Activated T-helper 17 cell treated with anti-CD3 and anti-CD28 coated beads, Interleukin-2, amount 50 U/mL, for 72 hours (primary cell): ENCODE measurements around the gene TMEM263. TPM values are rescaled to one million over a fixed set of nuclear protein-coding genes. Genes with fewer than 3 reads are reported as not detected.
A peak's percentile ranks its signal among the peaks of the same experiment; 100 is the strongest.

Experiments
- ATAC-seq: fragments of 150-1000 bp; cut with Tn5 transposase; replicated peaks from 2 replicates; pipeline ENCODE4 v1.10.0; 2021; ENCODE audit warnings: mild to moderate bottlenecking, moderate library complexity
- H3K27ac Mint-ChIP-seq: one replicate; pipeline ENCODE4 v1.8.0; 2022; ENCODE audit warnings: mixed read lengths
- H3K27me3 Mint-ChIP-seq: one replicate; pipeline ENCODE4 v1.8.0; 2022; ENCODE audit warnings: mixed read lengths
- H3K36me3 Mint-ChIP-seq: one replicate; pipeline ENCODE4 v1.8.0; 2022; ENCODE audit warnings: low read depth, mild to moderate bottlenecking, mixed read lengths
- H3K4me1 Mint-ChIP-seq: one replicate; pipeline ENCODE4 v1.8.0; 2022; ENCODE audit warnings: mixed read lengths
- H3K4me3 Mint-ChIP-seq: one replicate; pipeline ENCODE4 v1.8.0; 2022; ENCODE audit warnings: mild to moderate bottlenecking, mixed read lengths
- H3K9me3 Mint-ChIP-seq: one replicate; pipeline ENCODE4 v1.8.0; 2022; ENCODE audit warnings: mixed read lengths
- total RNA-seq, 2 donors: library from RNA; stranded (reverse); gene quantifications; one replicate each; pipeline ENCODE4 v1.2.3, GENCODE V29; 2022

TMEM263 gene
- total RNA-seq, 2 donors from 2014 or later: 40.9 to 62.3 TPM

DNA sequence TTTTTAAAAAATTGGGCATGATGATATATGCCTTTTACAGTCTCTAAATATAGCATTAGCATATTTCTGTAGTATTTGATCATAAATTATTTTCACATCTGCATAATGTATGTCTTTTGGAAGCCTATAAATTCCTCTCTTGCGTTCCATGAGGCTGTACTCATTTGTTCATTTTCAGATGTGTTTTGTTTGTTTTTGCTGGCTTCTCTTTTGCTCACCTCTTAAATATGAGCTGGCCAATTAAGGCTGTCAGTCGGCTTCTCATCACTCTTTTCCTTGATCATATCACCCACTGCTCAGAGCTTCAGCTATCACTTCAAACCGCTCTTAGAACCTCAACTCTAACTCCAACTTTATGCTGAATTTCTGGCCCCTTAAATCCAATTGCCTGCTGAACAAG lies 6.6 kb downstream of the TMEM263 start:
- no peak for ATAC-seq
- no peak overlapping the region for H3K4me3 Mint-ChIP-seq
- peaks cover 78% of the 10 kb centered on the region for H3K36me3 Mint-ChIP-seq
- no peaks in the 10 kb centered on the region for H3K9me3 Mint-ChIP-seq
- peaks cover 23% of the 10 kb centered on the region for H3K4me1 Mint-ChIP-seq
- no peak overlapping the region for H3K27ac Mint-ChIP-seq
- no peaks in the 10 kb centered on the region for H3K27me3 Mint-ChIP-seq

DNA sequence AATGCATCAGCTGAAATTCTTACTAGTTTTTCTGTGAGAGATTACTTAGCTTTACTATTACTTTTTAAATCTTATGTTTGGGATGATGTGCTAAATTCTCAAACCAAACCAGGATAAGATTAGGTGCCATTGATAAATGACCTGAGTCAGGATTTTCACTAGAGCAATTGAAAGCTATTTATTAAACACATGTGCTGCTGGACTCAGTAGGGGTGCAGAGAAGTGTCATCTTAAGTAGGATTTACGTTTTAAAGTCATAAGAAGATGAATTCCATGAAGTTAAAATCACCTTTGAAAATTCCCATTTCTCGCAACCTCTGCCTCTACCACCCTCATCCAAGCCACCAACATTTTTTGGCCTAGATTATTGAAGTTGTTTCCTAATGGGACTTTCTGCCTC lies 8.8 kb downstream of the TMEM263 start:
- Mint-ChIP-seq H3K27me3 (no peaks in the 10 kb centered on the region), H3K27ac (no peak overlapping the region), H3K9me3 (no peaks in the 10 kb centered on the region), H3K4me3 (no peak overlapping the region), H3K4me1 (peaks cover 10% of the 10 kb centered on the region), H3K36me3 (peaks cover 82% of the 10 kb centered on the region)
- ATAC-seq: no peak

DNA sequence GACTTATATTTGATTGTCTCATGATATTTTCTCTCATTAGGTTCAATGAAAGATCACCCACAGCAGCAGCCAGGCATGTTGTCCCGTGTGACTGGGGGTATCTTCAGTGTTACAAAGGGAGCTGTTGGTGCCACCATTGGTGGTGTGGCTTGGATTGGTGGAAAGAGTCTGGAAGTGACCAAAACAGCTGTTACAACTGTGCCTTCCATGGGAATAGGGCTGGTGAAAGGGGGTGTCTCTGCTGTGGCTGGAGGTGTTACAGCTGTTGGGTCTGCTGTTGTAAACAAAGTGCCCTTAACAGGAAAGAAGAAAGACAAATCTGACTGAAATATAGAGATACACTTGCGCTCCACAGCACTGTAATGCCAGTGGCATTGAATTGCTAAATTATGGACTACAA lies 15.4 kb downstream of the TMEM263 start:
- Mint-ChIP-seq H3K27ac (no peak overlapping the region), H3K36me3 (peaks cover 89% of the 10 kb centered on the region), H3K27me3 (no peaks in the 10 kb centered on the region), H3K4me3 (no peak overlapping the region), H3K4me1 (peaks cover 6% of the 10 kb centered on the region), H3K9me3 (no peaks in the 10 kb centered on the region)
- no peak for ATAC-seq

DNA sequence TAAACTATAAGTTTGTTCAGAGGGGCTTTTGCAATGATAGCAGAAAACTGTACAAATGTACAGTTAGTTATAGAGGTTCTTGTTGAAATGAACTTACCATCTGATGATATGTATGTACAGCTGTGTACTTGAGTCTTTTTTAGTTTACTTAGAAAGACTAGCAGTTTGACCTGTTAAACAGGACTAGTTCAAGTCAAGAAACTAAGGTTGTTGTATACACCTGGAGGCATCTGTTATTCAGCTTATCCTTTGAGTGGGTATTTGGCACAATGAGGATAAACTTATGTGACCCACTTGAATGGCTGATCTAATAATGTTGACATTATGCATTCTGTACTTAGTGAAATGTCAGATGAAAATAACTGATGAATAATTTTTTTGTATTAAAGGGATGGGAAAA lies 17.8 kb downstream of the TMEM263 start:
- Mint-ChIP-seq H3K9me3 (no peaks in the 10 kb centered on the region), H3K27ac (no peak overlapping the region), H3K4me1 (peaks cover 10% of the 10 kb centered on the region), H3K4me3 (no peak overlapping the region), H3K27me3 (no peaks in the 10 kb centered on the region), H3K36me3 (peaks cover 77% of the 10 kb centered on the region)
- ATAC-seq: no peak

DNA sequence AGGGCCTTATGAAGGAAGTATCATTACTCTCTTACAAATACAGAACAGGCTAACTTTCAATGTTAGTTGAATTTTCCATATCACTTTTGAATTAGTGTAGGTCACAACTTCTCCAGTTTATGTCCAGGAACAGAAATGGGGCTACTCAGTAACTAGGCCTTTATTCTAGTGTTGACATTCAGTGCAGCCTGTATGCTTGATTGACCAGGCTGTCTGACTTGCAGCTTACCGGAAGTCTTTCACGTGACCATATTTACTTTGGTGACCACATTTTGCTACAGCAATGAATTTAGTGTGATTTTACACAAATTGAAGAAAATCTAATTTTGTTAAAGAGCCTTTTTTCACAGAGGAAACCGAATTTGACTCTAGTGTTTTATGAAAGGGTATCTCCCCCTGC lies 18.8 kb downstream of the TMEM263 start:
- peaks cover 74% of the 10 kb centered on the region for H3K36me3 Mint-ChIP-seq
- H3K27me3 Mint-ChIP-seq: no peaks in the 10 kb centered on the region
- H3K4me3 Mint-ChIP-seq: no peak overlapping the region
- no peaks in the 10 kb centered on the region for H3K9me3 Mint-ChIP-seq
- no peak overlapping the region for H3K27ac Mint-ChIP-seq
- ATAC-seq: no peak
- H3K4me1 Mint-ChIP-seq: peaks cover 10% of the 10 kb centered on the region

DNA sequence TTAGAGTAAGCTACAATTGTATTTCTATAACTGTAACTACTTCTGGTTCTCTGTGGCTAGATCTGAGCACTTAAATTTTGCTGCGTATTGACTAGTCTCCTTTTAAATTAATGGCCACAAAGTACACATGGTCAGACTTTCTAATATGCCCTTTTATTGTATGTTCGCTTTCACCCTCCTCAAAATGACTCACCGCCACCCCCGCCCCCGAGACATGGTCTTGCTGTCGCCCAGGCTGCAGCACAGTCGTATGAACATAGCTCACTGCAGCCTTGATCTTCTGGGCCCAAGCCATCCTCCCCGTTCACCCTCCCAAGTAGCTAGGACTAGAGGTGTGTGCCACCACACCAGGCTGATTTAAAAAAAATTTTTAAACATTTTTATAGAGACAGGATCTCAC lies 19.4 kb downstream of the TMEM263 start:
- ATAC-seq: no peak
- H3K4me1 Mint-ChIP-seq: peaks cover 10% of the 10 kb centered on the region
- H3K4me3 Mint-ChIP-seq: no peak overlapping the region
- H3K36me3 Mint-ChIP-seq: peaks cover 68% of the 10 kb centered on the region
- H3K27me3 Mint-ChIP-seq: no peaks in the 10 kb centered on the region
- peak overlapping the region; percentile 73 for H3K27ac Mint-ChIP-seq
- no peaks in the 10 kb centered on the region for H3K9me3 Mint-ChIP-seq

DNA sequence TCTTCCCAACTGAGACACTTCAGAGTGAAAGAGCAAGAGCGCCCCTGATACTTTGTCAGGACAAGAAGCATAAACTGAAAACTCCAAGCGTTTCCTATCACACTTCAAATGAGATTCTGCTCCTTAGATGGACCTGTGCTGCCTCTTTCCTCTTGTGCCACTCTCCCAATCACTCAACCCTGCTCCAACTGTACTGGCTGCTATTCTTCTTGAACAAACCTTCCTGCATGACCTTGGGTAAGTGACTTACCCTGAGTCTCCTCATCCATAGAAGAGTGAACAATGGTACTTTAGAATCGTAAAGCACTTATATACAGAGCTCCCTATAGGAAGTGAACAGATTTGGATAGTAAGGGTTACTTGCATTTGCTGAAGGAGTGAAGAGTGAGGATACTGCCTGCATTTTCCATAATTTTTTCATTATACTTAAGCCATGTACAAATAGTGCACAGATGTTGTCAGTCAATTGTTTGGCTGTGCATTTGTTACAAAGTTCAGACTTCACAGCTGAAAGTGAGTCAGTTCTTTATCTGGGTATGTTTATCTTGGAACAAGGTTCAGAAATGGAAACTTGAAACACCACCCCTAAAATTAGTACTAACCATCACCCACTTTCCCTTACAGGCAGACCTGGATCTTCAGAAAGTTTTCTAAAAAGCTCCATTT lies 20.4 kb downstream of the TMEM263 start:
- Mint-ChIP-seq H3K9me3 (no peaks in the 10 kb centered on the region), H3K4me1 (peaks cover 10% of the 10 kb centered on the region), H3K36me3 (peaks cover 60% of the 10 kb centered on the region), H3K27ac (peak overlapping the region; percentile 73), H3K4me3 (no peak overlapping the region), H3K27me3 (no peaks in the 10 kb centered on the region)
- ATAC-seq: no peak

DNA sequence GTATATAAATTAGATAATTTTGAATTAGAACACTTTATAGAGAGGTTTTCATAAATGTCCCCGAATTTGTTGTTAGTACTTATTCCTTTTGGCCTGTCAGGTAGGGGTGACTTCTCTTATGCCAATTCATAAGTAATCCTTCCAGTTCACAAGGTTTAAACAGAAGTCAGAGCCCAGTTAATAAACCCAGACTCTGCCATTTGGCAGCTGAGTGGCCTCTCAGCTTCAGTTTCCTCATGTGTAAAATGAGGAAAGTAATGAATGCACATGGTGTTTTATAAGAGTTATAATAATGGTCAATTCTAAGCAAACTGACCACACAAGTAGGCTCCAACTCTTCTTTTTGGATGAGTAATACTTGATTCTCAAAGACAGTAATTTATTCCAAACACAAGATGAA lies 21.0 kb downstream of the TMEM263 start:
- H3K4me1 Mint-ChIP-seq: peaks cover 10% of the 10 kb centered on the region
- ATAC-seq: no peak

DNA sequence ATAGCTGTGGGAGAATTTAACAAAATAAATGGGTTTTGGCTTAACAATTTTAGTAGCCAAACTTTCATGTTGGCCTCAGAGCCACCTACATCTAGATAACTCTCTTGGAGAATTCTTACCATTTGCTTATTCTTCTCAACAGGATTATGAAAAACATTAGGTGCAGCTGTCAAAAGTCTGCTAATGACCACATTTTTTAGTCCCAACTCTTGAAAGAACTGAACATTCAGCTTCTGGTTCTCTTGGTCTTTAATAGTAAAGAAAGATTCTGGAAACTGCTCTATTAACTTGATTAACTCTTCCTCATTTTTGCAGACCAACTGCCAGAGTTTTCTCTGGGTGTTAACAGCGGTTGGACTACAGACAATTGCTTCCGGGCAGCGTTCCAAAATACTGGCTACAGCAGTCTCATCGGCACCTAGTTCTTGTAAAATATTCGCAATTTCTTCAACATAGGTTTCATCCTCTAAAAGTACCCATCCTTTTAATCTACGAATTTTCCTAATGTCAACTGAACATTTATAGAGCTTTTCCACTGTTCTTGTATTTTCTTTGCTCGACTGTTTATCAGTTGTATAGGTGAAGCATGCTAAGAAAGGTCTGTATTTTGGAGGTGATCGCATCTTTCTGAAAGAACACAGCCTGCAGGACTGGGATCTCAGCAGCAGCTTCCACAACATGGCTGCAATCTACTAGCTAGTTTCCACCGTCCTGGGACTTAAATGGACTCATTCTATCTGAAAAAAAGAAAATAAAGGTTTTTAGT lies 22.5 kb downstream of the TMEM263 start:
- Mint-ChIP-seq H3K4me3 (no peak overlapping the region), H3K27me3 (no peaks in the 10 kb centered on the region), H3K36me3 (peaks cover 49% of the 10 kb centered on the region), H3K27ac (no peak overlapping the region), H3K4me1 (peaks cover 10% of the 10 kb centered on the region), H3K9me3 (no peaks in the 10 kb centered on the region)
- ATAC-seq: no peak

More for the DNA sequence above, 21.0 kb downstream of the TMEM263 start:
- peak overlapping the region; percentile 73 for H3K27ac Mint-ChIP-seq
- no peaks in the 10 kb centered on the region for H3K9me3 Mint-ChIP-seq
- no peaks in the 10 kb centered on the region for H3K27me3 Mint-ChIP-seq
- H3K4me3 Mint-ChIP-seq: no peak overlapping the region
- peaks cover 55% of the 10 kb centered on the region for H3K36me3 Mint-ChIP-seq

DNA sequence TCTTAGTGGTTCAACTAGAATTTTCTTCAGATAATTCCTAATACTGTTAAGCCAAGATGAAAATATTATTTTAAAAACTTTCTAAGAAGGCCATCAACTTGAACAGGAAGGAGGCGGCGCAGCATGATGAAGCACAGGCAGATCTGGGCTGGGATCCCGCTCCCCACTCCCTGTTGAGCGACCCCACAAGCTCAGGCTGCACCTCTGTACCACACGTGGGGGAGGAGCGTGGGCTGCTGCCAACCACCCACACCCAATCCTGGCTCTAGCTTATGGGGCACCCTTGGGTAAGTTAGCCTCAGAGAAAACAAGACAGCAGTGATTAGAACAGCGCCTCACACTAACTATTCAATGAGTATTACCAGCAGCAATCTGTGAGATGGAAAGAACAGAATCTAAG lies 25.2 kb downstream of the TMEM263 start:
- Mint-ChIP-seq H3K27ac (no peak overlapping the region), H3K9me3 (peaks cover 4% of the 10 kb centered on the region), H3K36me3 (peaks cover 46% of the 10 kb centered on the region), H3K4me1 (peaks cover 27% of the 10 kb centered on the region), H3K27me3 (no peaks in the 10 kb centered on the region), H3K4me3 (no peak overlapping the region)
- ATAC-seq: no peak

DNA sequence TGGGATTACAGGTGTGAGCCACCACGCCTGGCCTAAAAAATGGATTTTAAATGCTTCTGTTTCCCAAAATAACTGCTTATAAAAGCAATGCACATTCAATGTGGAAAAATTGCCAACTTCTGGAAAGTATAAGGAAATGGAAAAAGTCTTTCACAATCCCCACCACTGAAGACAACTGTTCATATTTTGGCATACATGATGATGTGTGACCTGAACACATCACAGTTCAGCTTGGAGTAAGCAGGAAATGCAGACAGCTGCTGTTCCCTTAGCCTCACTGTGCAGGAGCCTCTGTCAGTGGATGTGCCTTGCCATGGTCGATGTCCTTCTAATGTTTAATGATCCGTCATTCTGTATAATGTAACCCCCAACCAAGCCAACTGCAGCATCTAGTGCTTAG lies 26.1 kb downstream of the TMEM263 start:
- Mint-ChIP-seq H3K9me3 (peaks cover 4% of the 10 kb centered on the region), H3K36me3 (peaks cover 42% of the 10 kb centered on the region), H3K4me3 (no peak overlapping the region), H3K27ac (no peak overlapping the region), H3K27me3 (no peaks in the 10 kb centered on the region), H3K4me1 (peaks cover 22% of the 10 kb centered on the region)
- no peak for ATAC-seq

DNA sequence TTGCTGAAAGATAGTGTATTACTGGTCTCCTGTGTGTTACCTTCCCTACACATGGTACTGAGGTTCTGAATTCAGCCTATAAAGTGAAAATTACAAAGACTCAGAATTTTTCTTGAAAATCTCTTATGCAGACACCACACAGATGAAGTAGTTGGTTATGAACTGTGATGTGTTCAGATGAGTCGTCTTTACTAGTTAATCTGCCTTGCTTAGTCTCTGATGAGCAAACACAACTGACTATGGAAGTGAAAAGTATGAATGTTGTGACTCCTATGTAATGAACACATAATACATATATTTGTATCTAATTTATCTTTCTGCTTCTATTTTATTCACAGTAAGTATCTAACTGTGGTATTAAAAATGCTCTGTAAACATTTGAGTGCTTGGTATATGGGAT lies 26.5 kb downstream of the TMEM263 start:
- H3K4me1 Mint-ChIP-seq: peaks cover 23% of the 10 kb centered on the region
- H3K4me3 Mint-ChIP-seq: no peak overlapping the region
- no peaks in the 10 kb centered on the region for H3K27me3 Mint-ChIP-seq
- ATAC-seq: no peak
- peaks cover 4% of the 10 kb centered on the region for H3K9me3 Mint-ChIP-seq
- H3K27ac Mint-ChIP-seq: no peak overlapping the region
- H3K36me3 Mint-ChIP-seq: peaks cover 42% of the 10 kb centered on the region

DNA sequence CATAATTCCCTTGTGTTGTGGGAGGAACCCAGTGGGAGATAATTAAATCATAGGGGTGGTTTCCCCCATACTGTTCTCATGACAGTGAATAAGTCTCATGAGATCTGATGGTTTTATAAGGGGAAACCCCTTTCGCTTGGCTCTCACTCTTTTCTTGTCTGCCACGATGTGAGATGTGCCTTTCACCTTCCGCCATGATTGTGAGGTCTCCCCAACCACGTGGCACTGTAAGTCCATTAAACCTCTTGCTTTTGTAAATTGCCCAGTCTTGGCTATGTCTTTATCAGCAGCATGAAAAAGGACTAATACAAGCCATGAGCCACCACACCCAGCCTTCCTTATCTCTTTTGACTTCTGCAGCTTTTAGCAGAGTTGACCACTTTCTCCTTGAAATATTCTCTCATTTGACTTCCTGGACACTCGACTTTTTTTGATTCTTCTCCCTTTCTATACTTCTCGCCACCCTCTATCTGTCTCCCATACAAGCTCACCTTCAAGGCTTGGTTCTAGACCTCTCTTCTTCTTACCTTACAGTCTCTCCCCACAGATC lies 29.0 kb downstream of the TMEM263 start:
- H3K27me3 Mint-ChIP-seq: no peaks in the 10 kb centered on the region

DNA sequence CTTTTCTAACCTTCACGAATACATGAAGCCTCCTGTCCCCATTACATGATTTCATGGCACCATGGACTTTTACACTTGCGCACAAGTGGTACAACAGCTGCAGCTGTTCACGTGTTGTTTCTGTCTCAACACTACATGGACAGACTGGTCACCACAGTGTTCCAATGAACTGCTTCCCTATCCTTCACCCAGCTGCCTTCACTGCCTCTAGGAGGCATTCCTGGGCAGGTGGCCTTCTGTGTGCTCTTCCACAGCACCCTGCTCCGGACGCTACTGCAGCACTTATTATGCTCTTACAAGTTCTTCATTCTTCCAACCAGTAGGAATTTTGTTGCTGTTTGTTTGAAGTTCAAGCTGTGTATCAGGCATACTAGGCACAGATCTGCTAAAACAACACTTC lies 29.8 kb downstream of the TMEM263 start:
- peak overlapping the region; percentile 94 for H3K4me3 Mint-ChIP-seq
- peaks cover 25% of the 10 kb centered on the region for H3K36me3 Mint-ChIP-seq
- peaks cover 28% of the 10 kb centered on the region for H3K4me1 Mint-ChIP-seq

More for the DNA sequence above, 29.0 kb downstream of the TMEM263 start:
- ATAC-seq: no peak
- Mint-ChIP-seq H3K4me1 (peaks cover 28% of the 10 kb centered on the region), H3K9me3 (peaks cover 4% of the 10 kb centered on the region), H3K36me3 (peaks cover 25% of the 10 kb centered on the region), H3K27ac (peak overlapping the region; percentile 6), H3K4me3 (peak overlapping the region; percentile 94)

DNA sequence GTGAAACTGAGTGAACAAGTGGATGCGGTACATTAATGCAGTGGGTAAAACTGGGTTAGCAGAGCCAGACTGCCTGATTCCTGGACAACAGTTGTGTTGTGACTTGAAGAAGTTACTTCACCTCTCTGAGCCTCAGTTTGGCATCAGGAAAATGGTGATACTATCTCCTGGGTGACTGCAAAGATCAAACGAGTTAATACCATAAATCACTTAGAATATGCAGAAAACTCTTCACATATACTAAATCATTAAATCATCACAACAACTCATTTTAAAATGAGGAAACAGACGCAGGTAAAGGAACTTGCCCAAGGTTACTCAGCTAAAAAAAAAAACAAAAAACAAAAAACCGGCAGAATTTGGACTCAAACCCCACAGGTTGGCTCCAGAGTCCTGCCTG lies 30.4 kb downstream of the TMEM263 start:
- Mint-ChIP-seq H3K9me3 (peaks cover 4% of the 10 kb centered on the region), H3K27me3 (no peaks in the 10 kb centered on the region), H3K4me3 (peak overlapping the region; percentile 94), H3K4me1 (peaks cover 28% of the 10 kb centered on the region), H3K27ac (peak overlapping the region; percentile 95), H3K36me3 (peaks cover 25% of the 10 kb centered on the region)
- ATAC-seq: no peak

More for the DNA sequence above, 29.8 kb downstream of the TMEM263 start:
- no peak for ATAC-seq
- H3K9me3 Mint-ChIP-seq: peaks cover 4% of the 10 kb centered on the region
- H3K27ac Mint-ChIP-seq: peak overlapping the region; percentile 6
- H3K27me3 Mint-ChIP-seq: no peaks in the 10 kb centered on the region
